Smooth muscle cell (in vitro differentiated cells): ENCODE results near the gene NSUN2. TPM values are rescaled to one million over a fixed set of nuclear protein-coding genes. Genes with fewer than 3 reads are reported as not detected.

Experiments used
- DNase-seq: peaks from one replicate; lab custom pipeline; 2025; ENCODE audit not compliant: unreplicated experiment; lab: John Stamatoyannopoulos, UW
- H2AFZ ChIP-seq: fragments of 200-600 bp; sonication (generic); 2 replicates; pipeline ENCODE4 v1.6.0; 2016; ENCODE audit warnings: antibody characterized with exemption, low read depth, mild to moderate bottlenecking
- H3F3A ChIP-seq: fragments of 200-600 bp; sonication (generic); 2 replicates; pipeline ENCODE4 v1.6.0; 2017; ENCODE audit warnings: antibody characterized with exemption, low read depth
- H3K27ac ChIP-seq: fragments of 200-600 bp; sonication (generic); 2 replicates; pipeline ENCODE4 v1.5.1; 2016; ENCODE audit warnings: low read depth, mild to moderate bottlenecking
- H3K27me3 ChIP-seq: fragments of 200-600 bp; sonication (generic); 2 replicates; pipeline ENCODE4 v1.6.1; 2016; ENCODE audit warnings: low read depth, mild to moderate bottlenecking
- H3K36me3 ChIP-seq: fragments of 200-600 bp; sonication (generic); 2 replicates; pipeline ENCODE4 v1.5.1; 2016; ENCODE audit warnings: low read depth
- H3K4me1 ChIP-seq: fragments of 200-600 bp; sonication (generic); 2 replicates; pipeline ENCODE4 v1.5.1; 2016; ENCODE audit warnings: low read depth
- H3K4me2 ChIP-seq: fragments of 200-600 bp; sonication (generic); 2 replicates; pipeline ENCODE4 v1.6.0; 2016; ENCODE audit warnings: mild to moderate bottlenecking
- H3K4me3 ChIP-seq: fragments of 200-600 bp; sonication (generic); 2 replicates; pipeline ENCODE4 v1.5.1; 2016; ENCODE audit warnings: mild to moderate bottlenecking
- H3K79me2 ChIP-seq: fragments of 200-600 bp; sonication (generic); 2 replicates; pipeline ENCODE4 v1.6.0; 2016; ENCODE audit warnings: low read depth, mild to moderate bottlenecking
- H3K9ac ChIP-seq: fragments of 200-600 bp; sonication (generic); 2 replicates; pipeline ENCODE4 v1.6.0; 2016; ENCODE audit warnings: low read depth
- H3K9me3 ChIP-seq: fragments of 200-600 bp; sonication (generic); replicated peaks from 2 replicates; pipeline ENCODE4 v1.5.1; 2016; ENCODE audit warnings: low read depth
- H4K20me1 ChIP-seq: fragments of 200-600 bp; sonication (generic); 2 replicates; pipeline ENCODE4 v1.6.0; 2016; ENCODE audit warnings: low read depth
- WGBS: methylation state at CpG from one replicate; pipeline ENCODE4 v1.1.7; 2016; ENCODE audit warnings: low lambda C conversion rate; 5-methylcytosine and 5-hydroxymethylcytosine counted together
- polyA plus RNA-seq: library from polyadenylated mRNA; unstranded; fragments of >200 nt; fragmentation: Nextera tagmentation; extraction: Ambion mirVana; gene quantifications from 2 replicates; pipeline ENCODE4 v1.2.1, GENCODE V29; 2016
- total RNA-seq: library from RNA; depleted of rRNA; stranded (reverse); fragments of >200 nt; gene quantifications from 2 replicates; pipeline ENCODE4 v1.2.3, GENCODE V29; 2014
- TF ChIP-seq, protein P1 (sequence below): fragments of 200-600 bp; sonication (generic); IDR thresholded peaks from 2 replicates; pipeline ENCODE4 v1.5.1; 2017; ENCODE audit warnings: borderline replicate concordance, mild to moderate bottlenecking, antibody characterized with exemption; ENCODE audit not compliant: insufficient read depth, poor library complexity, severe bottlenecking

Gene NSUN2
- total and polyA plus RNA-seq, 2 experiments from 2014 or later = 29.3 to 34.4 TPM

DNA sequence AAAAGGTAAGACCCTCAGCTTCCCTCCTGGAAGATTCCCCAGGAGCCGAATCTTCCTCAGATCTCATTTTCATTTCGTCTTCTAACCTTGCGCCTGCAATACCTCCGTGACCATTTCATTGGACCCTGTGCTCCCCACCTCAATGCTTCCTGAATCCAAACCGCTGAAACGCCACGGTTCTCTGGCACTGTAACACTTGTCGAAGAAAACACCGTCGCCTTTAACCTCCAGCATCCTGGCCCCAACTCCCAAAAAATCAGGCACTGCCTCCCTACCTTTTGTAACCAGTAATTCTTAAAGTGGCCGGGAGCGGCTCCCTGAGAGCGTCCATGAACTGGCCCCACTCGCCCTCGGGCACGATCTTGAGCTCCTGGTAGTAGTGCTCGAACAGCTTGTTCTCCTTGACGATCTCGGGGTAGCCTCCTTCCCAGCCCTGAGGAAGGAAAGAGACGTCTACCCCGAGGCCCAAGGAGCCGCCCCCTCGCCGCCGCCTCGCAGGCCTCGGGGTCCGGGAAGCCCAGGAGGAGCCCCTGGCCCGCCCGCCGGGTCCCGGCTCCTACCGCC, 438 bp downstream of the NSUN2 start:
- peak overlapping the region; percentile 79 for H3K4me3 ChIP-seq
- no peak for DNase-seq
- no peaks in the 10 kb centered on the region for H3K9me3 ChIP-seq
- no peaks in the 10 kb centered on the region for H3K27me3 ChIP-seq
- TF ChIP-seq, protein P1, sequence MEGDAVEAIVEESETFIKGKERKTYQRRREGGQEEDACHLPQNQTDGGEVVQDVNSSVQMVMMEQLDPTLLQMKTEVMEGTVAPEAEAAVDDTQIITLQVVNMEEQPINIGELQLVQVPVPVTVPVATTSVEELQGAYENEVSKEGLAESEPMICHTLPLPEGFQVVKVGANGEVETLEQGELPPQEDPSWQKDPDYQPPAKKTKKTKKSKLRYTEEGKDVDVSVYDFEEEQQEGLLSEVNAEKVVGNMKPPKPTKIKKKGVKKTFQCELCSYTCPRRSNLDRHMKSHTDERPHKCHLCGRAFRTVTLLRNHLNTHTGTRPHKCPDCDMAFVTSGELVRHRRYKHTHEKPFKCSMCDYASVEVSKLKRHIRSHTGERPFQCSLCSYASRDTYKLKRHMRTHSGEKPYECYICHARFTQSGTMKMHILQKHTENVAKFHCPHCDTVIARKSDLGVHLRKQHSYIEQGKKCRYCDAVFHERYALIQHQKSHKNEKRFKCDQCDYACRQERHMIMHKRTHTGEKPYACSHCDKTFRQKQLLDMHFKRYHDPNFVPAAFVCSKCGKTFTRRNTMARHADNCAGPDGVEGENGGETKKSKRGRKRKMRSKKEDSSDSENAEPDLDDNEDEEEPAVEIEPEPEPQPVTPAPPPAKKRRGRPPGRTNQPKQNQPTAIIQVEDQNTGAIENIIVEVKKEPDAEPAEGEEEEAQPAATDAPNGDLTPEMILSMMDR = no peak
- peaks cover 88% of the 10 kb centered on the region for H3K79me2 ChIP-seq
- H3F3A ChIP-seq = no peaks in the 10 kb centered on the region
- peaks cover 4% of the 10 kb centered on the region for H3K36me3 ChIP-seq
- H4K20me1 ChIP-seq = peaks cover 68% of the 10 kb centered on the region
- peak overlapping the region; percentile 90 for H3K27ac ChIP-seq
- peak overlapping the region; percentile 96 for H3K4me2 ChIP-seq
- peak overlapping the region; percentile 99 for H2AFZ ChIP-seq
- peak overlapping the region; percentile 91 for H3K9ac ChIP-seq
- peaks cover 13% of the 10 kb centered on the region for H3K4me1 ChIP-seq
- WGBS = 1% methylated on average over 21 of the region's 33 CpGs

DNA sequence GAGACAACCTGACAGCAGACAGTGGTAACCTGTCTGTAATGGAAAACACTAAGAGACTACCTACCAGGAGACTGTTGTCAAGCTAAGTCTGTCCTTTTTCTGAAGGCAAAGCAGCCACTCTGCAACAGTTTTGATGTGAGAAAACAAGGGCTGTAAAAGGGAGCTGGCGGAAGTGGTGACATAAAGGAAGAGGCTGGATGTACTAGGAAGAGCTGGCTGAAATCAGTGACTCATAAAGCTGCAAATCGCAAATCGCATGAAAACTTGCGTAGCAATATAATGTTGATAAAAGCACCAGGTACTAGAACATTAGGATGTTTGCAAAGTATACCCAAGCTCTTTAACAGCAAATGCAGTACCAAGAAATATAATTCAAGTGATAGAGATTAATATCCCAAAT, 1.4 kb downstream of the NSUN2 start:
- TF ChIP-seq, protein P1 = no peak
- Histone ChIP-seq H4K20me1 (peaks cover 68% of the 10 kb centered on the region), H3K27me3 (no peaks in the 10 kb centered on the region), H3K79me2 (peaks cover 91% of the 10 kb centered on the region), H3K27ac (peak overlapping the region; percentile 90), H3K4me1 (peaks cover 13% of the 10 kb centered on the region), H3K4me3 (peak overlapping the region; percentile 79), H3K36me3 (peaks cover 4% of the 10 kb centered on the region), H3F3A (no peaks in the 10 kb centered on the region), H3K4me2 (peak overlapping the region; percentile 96), H3K9ac (peak overlapping the region; percentile 91), H3K9me3 (no peaks in the 10 kb centered on the region), H2AFZ (no peak overlapping the region)
- DNase-seq = no peak
- 91% methylated on average over 4 of the region's 4 CpGs for WGBS

DNA sequence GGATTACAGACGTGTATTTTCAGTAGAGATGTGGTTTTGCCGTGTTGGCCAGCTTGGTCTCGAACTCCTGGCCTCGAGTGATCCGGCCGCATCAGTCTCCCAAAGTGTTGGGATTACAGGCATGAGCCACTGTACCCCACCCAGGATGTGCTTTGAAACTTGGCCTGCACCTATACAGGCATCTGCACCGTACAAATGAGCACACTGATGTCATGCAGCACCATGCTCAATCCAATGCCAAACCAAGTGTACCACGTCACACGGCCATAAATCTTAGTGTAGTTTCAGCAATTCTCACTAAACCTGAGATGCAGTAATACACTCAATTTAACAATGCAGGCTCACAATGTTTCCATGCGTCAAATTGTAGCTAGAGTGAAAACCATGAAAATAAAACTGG, 6.3 kb downstream of the NSUN2 start:
- Histone ChIP-seq H3K4me2 (no peak overlapping the region), H2AFZ (no peak overlapping the region), H3K36me3 (peaks cover 20% of the 10 kb centered on the region), H3F3A (no peaks in the 10 kb centered on the region), H3K79me2 (peaks cover 89% of the 10 kb centered on the region), H4K20me1 (peaks cover 88% of the 10 kb centered on the region), H3K4me3 (no peak overlapping the region), H3K4me1 (peaks cover 3% of the 10 kb centered on the region), H3K9me3 (no peaks in the 10 kb centered on the region), H3K27me3 (no peaks in the 10 kb centered on the region), H3K27ac (no peak overlapping the region), H3K9ac (no peak overlapping the region)
- TF ChIP-seq, protein P1 = no peak
- WGBS = 95% methylated on average over 10 of the region's 10 CpGs
- no peak for DNase-seq

DNA sequence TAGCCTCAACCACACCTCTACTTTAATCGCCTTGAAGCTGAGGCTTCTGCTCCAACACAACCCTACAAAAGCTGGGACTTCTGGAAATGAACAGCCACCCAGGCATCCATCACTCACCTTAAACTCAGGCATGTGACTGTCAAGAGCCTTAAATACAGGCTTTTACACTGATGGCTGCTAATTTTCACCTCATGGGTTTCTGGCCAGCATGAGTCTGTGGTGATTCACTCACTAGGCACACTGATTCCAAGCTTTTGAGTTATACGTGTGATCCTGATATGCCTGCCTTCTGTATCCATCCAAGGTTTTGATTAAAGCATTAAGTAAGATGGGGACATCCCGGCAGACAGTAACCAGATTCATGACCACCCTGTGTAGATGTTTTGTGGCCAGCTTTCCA, 8.9 kb downstream of the NSUN2 start:
- no peak overlapping the region for H3K4me3 ChIP-seq
- TF ChIP-seq, protein P1 = no peak
- no peak overlapping the region for H3K27ac ChIP-seq
- H3K4me2 ChIP-seq = no peak overlapping the region
- H3K27me3 ChIP-seq = no peaks in the 10 kb centered on the region
- WGBS = 94% methylated on average over 3 of the region's 3 CpGs
- no peak for DNase-seq
- peaks cover 34% of the 10 kb centered on the region for H3K36me3 ChIP-seq
- H3K79me2 ChIP-seq = peaks cover 66% of the 10 kb centered on the region
- no peak overlapping the region for H3K9ac ChIP-seq
- H3K4me1 ChIP-seq = no peaks in the 10 kb centered on the region
- H3F3A ChIP-seq = no peaks in the 10 kb centered on the region
- H2AFZ ChIP-seq = no peak overlapping the region
- peaks cover 68% of the 10 kb centered on the region for H4K20me1 ChIP-seq
- no peaks in the 10 kb centered on the region for H3K9me3 ChIP-seq
